ENCODE data around the gene SAMD3.

DNA sequence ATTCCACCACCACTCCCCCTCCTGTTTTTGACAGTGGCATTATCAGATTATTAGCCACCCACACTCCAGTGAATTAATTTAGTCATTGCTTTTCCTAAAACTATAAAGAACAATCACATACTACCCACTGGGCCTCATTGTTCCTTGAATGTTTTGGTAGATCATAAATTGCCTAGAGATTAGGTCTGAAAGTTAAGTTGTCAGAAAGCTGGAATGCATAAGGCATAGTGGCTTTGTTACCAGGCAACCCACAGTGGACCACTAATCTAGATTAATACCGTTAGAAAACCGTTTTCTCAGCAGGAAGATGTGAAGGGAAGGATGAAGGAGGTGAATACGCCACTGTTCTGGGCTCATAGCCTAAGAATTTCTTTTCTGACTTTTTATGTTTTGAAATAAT, 75.6 kb downstream of the SAMD3 start:
- TF ChIP-seq CTCF (conservative IDR thresholded peaks at IDR 0.05; ENCODE audit: low read length) (no peak), EZH2phosphoT487 (IDR thresholded peaks at IDR 0.05; ENCODE audit: borderline replicate concordance, low read depth, low read length) (no peak)

Data from OCI-LY7 (cell line).